CD4-positive, alpha-beta T cell treated with Interleukin-1 beta for 1 hour (primary cell): Measurements from ENCODE around the gene GCHFR.

Experiments
- DNase-seq, 2 donors: peaks; one replicate each; pipeline ENCODE4 v3.0.0-alpha.2; 2020 to 2022

Gene GCHFR

GRCh38 chr15:40763801-40764628 is at the start of gene GCHFR:
Gene GCHFR, plus strand, starts transcription at chr15:40764068. Its CDS starts 113 bp downstream, at chr15:40764181.
- DNase-seq, result peak; percentile 63 to 73

GRCh38 chr15:40714144-40714543 is 49.7 kb upstream of the GCHFR start:
- DNase-seq, result no peak

GRCh38 chr15:40716165-40716564 is 47.7 kb upstream of the GCHFR start:
- DNase-seq, result no peak

GRCh38 chr15:40721701-40722100 is 42.2 kb upstream of the GCHFR start:
- DNase-seq, result no peak

GRCh38 chr15:40722354-40722753 is 41.5 kb upstream of the GCHFR start:
- DNase-seq, result no peak

GRCh38 chr15:40722934-40723333 is 40.9 kb upstream of the GCHFR start:
- no peak for DNase-seq

GRCh38 chr15:40723919-40724318 is 39.9 kb upstream of the GCHFR start:
- DNase-seq, result no peak

- DNase-seq, result no peak
Observed at GRCh38 chr15:40731034-40731433, 32.8 kb upstream of the GCHFR start.

GRCh38 chr15:40736575-40736974 is 27.3 kb upstream of the GCHFR start:
- DNase-seq, result no peak

- no peak for DNase-seq
Observed at GRCh38 chr15:40737048-40737447, 26.8 kb upstream of the GCHFR start.

- no peak for DNase-seq
Observed at GRCh38 chr15:40739047-40739446, 24.8 kb upstream of the GCHFR start.

GRCh38 chr15:40739854-40740253 is 24.0 kb upstream of the GCHFR start:
- no peak for DNase-seq

- no peak for DNase-seq
Observed at GRCh38 chr15:40743485-40743901, 20.4 kb upstream of the GCHFR start.

GRCh38 chr15:40743921-40744814 is 19.7 kb upstream of the GCHFR start:
- DNase-seq, result peak; percentile 64 to 81

- no peak for DNase-seq
Observed at GRCh38 chr15:40744815-40745152, 19.1 kb upstream of the GCHFR start.

- DNase-seq, result no peak
Observed at GRCh38 chr15:40746916-40747418, 16.9 kb upstream of the GCHFR start.

GRCh38 chr15:40747685-40748631 is 15.9 kb upstream of the GCHFR start:
- DNase-seq, result no peak

GRCh38 chr15:40749151-40749630 is 14.7 kb upstream of the GCHFR start:
- no peak for DNase-seq

GRCh38 chr15:40750885-40751284 is 13.0 kb upstream of the GCHFR start:
- DNase-seq, result no peak

- DNase-seq, result no peak
Observed at GRCh38 chr15:40751745-40752144, 12.1 kb upstream of the GCHFR start.

- DNase-seq, result peak in 1 of 2 donors; percentile 31
Observed at GRCh38 chr15:40754574-40754882, 9.3 kb upstream of the GCHFR start.
